LoVo (cell line): ENCODE measurements around the gene PUM1.

ENCODE experiments used
- DNase-seq: peaks from one replicate; pipeline ENCODE4 v3.0.0-alpha.2; 2016; ENCODE audit warnings: low spot score

The PUM1 gene

DNA sequence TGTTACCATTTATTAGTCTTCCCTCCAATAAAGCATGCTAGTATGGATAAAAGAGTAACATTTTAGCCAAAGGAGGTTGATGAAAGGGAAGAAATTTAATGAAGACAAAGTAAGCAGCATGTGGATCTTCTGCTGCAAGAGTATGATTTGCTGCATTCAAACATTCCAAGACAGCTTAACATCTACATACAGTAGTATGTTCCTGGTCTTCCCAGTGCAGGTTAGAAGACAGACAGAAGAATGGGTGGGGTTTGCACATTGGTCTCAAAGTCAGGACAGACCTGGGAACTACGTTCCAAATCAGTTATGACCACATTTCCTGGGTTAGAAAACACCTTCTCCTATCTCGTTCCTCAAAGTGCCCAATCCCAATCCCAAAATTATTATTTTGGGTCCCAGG lies 43.3 kb downstream of the PUM1 start:
- no peak for DNase-seq

GRCh38 chr1:31020007-31020790 lies 45.3 kb downstream of the PUM1 start:
- DNase-seq = no peak

DNA sequence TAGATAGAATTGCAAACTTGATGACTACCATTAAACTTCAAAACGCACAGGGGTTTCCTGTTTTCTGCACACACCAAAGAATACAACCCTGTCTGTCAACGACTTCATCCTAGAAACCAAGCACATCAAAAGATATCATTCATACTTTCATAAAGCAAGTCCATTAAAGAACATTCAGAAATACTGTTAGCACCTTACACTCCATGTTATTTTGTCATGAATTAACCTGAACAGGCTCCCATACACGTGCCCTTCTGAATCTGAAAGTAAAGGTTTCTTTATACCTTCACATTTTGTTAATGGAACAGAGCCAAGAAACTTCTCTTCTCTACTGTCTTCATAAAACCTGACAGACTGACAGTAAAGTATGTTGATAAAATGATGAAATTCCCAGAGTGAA lies 46.1 kb downstream of the PUM1 start:
- no peak for DNase-seq

GRCh38 chr1:31016868-31017267 lies 48.6 kb downstream of the PUM1 start:
- no peak for DNase-seq

DNA sequence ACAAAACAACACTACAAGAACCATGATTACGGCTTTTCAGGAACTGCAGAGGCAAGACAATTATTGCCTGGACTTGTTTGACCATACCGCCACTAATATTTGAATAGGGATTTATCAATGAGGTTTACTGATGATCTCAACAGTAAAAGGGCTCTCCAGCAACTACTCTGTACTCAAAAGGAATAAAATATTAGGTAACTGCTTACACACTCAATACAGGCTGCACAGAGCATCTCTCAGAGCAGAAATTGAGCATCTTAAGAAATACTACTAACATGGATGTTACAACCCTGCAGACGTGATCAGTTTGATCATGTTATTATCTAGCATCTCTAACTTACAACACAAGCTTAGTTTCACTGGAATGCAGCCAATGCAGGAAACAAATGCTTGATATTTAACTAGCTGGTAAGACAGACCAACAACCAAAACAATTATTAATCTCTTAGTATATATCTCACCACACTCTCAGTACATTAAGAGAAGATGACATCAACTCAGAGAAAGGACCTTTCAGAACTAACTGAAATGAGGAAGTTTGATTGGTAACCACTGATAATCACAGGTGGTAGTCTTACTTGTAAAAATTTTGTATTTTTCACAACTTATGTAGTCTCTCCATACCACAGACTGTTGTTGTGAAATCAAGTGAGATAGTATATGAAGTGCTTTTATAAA lies 52.2 kb downstream of the PUM1 start:
- DNase-seq = no peak

DNA sequence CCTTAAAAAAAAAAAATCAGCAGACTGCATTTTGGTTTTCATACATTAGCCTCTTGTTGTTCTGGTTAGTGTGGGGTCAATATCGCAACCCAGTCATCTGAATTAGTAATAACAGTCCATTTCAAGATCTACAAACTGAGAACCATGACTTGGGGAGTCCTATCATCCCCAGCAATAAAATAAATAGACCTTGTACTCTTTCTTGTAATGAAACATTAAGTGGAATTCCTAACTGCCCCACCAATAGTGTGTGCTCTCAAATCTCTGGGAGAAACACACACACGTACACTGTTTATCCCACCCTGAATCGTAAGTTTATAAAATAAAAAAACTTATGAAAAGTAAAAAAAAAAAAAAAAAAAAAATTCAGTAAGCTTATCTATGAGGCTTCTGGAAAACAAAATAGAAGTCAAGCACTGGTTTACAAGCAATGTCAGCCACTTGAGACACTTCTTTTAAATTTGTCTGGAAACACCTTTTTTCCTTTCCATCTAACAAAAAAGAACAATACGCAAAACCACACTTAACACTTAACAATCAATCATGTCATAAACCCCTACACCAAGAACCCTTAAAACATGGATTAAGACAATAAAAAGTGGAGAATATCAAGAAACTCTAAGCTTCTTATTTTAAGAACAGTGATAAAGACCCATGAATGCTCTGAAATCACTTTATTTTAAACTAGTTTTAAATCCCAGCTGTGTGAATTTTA lies 53.1 kb downstream of the PUM1 start:
- DNase-seq = no peak

- no peak for DNase-seq
These were observed 53.8 kb downstream of the PUM1 start for GRCh38 chr1:31011719-31012118.

GRCh38 chr1:31010086-31010989 lies 55.2 kb downstream of the PUM1 start:
- no peak for DNase-seq

DNA sequence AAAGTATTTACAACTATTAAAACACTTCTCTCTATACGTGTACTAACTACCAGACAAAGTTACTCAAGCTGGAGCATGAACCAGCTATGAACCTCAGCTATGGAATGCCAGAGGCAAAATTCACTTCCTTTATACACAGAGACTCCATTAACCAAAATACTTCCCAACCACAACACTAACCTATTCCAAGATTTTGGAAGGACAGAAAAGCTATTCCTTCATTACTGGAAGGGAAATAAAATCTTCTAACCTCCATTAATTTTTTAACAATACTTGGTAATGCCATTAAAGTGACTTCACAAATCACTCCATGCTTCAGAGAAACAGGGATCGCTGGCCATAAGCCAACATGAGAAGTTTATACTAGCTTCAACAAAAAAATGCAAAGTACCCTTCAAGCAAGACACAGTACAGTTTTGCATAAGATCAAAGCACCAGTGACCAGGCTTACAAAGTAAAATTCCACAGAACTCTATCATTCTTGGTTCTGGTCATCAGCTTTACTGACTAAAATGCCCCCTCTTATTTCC lies 58.0 kb downstream of the PUM1 start:
- no peak for DNase-seq

GRCh38 chr1:31006747-31007146 lies 58.8 kb downstream of the PUM1 start:
- DNase-seq = no peak

- DNase-seq = no peak
These were observed 59.8 kb downstream of the PUM1 start for GRCh38 chr1:31005617-31006166.

DNA sequence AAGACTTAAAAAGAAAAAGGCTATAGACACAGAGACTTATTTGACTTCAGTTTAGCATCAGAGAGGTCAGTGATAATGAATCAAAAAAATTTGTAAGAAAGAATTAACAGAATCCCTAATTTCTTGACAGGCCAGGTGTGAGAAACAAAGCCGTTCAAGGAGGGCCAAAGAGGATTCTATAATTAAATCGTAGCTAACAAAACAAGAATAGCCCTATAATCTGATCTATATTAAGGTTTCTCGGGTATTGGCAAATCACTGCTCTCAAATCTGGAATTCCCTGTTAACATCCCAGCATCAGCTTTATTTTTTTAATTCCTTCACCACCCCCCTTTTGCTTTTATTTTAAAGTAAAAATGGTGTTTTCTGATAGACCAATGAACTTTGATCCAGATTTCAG lies 60.3 kb downstream of the PUM1 start:
- no peak for DNase-seq

GRCh38 chr1:31004231-31004621 lies 61.3 kb downstream of the PUM1 start:
- no peak for DNase-seq

GRCh38 chr1:31003613-31004230 lies 61.8 kb downstream of the PUM1 start:
- DNase-seq = no peak

DNA sequence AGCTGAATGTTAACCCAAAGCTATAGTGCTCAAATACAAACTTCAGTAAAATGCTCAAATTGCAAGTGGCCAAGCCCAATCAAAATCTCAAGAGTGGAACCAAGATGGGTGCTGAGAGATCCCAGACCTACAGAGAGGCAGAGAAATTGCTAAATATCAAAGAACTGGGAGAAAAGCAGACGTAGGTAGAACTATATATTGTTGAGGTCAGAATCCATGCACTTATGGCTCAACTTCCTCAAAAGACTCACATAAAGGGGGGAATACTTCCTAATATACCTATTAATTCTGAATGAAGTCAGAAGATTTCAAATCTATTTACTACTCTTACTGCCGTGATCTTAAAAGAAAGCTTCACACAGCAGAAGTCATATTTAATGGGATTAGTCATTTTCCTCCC lies 65.2 kb downstream of the PUM1 start:
- no peak for DNase-seq

- DNase-seq = no peak
These were observed 66.6 kb downstream of the PUM1 start for GRCh38 chr1:30998887-30999286.

DNA sequence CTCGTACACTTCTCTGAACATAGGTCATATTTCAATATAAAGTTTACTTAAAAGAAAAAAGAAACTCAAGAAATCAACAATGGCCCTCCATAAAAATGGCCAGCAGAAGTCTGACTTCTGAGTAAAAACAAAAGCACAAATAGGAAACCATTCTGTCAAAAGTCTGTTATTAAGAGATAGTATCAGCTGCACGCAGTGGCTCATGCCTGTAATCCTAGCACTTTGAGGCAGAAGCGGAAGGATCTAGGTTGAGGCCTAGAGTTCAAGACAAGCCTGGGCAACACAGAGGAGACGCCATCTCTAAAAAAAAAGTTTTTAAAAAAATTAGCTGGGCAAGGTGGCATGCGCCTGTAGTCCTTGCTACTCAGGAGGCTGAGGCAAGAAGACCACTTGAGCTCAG lies 67.3 kb downstream of the PUM1 start:
- DNase-seq = no peak

GRCh38 chr1:30997463-30998057 lies 68.0 kb downstream of the PUM1 start:
- DNase-seq = no peak

DNA sequence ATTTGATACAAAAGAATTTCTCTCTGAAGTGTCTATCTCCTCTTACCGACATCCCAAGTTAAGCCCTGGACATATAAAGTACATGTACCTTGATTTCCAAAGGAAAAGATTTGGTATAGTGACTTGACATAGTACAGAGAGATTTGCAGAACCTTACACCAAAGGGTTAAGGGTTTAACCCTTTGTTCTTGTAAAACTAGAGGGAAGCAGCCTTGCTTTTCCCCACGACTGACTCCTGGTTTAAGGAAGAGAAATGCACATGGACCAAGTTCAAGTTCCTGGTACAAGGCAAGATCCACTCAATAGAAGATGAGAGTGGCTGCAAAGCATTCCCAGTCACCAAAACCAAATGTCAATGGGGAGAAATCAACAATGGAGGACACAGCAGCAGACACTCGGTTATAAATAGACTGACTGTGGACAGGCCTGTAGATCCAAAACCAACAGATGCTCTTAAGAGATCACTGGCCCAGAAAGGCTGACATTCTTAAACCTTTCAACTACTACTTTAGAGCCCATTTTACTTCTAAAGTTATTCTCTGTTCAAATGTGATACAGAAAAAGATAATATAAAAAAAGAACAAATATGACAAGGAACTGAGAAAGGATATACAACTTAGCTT lies 69.4 kb downstream of the PUM1 start:
- DNase-seq = no peak
